Measurements from ENCODE around the gene FMR1.

The FMR1 gene

DNA sequence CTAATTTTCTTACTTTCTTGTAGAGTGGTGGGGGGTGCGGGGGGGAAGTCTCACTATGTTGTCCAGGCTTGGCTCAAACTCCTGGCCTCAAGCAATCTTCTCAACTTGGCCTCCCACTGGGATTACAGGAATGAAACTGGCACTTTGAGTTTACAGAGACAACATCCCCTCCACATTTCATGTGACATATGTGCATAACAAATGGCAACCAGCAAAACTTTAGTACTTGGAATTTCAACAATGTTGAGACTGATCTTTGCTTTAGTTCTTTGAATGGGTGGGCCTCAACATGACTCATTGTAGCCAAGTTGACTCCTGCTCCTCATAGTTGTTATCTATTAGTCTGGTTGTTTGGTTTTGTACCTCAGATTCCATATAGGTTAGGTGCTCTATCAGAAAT lies 11.4 kb upstream of the FMR1 start:
- TF ChIP-seq, protein P1, sequence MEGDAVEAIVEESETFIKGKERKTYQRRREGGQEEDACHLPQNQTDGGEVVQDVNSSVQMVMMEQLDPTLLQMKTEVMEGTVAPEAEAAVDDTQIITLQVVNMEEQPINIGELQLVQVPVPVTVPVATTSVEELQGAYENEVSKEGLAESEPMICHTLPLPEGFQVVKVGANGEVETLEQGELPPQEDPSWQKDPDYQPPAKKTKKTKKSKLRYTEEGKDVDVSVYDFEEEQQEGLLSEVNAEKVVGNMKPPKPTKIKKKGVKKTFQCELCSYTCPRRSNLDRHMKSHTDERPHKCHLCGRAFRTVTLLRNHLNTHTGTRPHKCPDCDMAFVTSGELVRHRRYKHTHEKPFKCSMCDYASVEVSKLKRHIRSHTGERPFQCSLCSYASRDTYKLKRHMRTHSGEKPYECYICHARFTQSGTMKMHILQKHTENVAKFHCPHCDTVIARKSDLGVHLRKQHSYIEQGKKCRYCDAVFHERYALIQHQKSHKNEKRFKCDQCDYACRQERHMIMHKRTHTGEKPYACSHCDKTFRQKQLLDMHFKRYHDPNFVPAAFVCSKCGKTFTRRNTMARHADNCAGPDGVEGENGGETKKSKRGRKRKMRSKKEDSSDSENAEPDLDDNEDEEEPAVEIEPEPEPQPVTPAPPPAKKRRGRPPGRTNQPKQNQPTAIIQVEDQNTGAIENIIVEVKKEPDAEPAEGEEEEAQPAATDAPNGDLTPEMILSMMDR (IDR thresholded peaks at IDR 0.05; ENCODE audit: low read depth, low read length, missing control alignments), result no peak
- no peak for DNase-seq (ENCODE audit: extremely low read depth, low read depth)
- H3K4me3 ChIP-seq (replicated peaks; ENCODE audit: low read depth, low read length), result no peak overlapping the region

- TF ChIP-seq, protein P1 (IDR thresholded peaks at IDR 0.05; ENCODE audit: low read depth, low read length, missing control alignments), result no peak
- no peak for DNase-seq (ENCODE audit: extremely low read depth, low read depth)
- H3K4me3 ChIP-seq (replicated peaks; ENCODE audit: low read depth, low read length), result no peak overlapping the region
Measured at GRCh38 chrX:147901461-147902126, 10.1 kb upstream of the FMR1 start.

DNA sequence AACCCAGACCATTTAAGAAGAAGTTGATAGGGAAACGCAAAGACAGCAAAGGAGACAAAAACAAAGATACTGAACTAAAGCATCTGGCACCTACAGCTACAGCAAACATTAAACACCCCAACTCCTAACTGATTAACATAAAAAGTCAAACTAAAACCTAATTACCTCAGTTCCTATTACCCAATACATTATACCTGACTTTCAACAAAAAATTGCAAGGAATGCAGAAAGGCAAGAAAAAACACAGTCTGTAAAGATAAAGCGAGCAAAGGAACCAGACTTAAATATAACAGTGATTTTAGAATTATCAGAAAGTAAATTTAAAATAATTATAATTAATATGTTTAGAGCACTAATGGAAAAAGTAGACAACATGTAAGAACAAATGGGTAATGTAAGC lies 9.4 kb upstream of the FMR1 start:
- TF ChIP-seq, protein P1 (IDR thresholded peaks at IDR 0.05; ENCODE audit: low read depth, low read length, missing control alignments), result no peak
- DNase-seq (ENCODE audit: extremely low read depth, low read depth), result no peak
- no peak overlapping the region for H3K4me3 ChIP-seq (replicated peaks; ENCODE audit: low read depth, low read length)

DNA sequence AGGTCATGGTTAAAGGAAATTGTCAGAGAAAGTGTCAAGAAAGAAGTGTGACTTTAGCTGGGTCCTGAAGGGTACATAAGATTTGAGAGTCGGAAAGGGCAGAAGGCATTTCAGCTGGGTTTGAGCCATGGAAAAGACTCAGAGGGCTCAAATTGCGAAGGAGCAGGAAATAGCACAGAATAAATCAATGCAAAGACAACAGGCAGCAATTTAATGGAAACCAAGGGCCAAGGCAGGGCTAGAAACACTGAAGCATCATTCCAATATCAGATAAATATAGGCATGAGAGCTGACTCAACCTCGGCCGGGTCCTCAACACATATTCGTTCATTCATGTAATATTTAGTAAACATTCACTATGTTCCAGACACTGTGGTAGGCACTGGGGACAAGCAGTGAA lies 3.6 kb upstream of the FMR1 start:
- H3K4me3 ChIP-seq (replicated peaks; ENCODE audit: low read depth, low read length), result no peak overlapping the region
- no peak for DNase-seq (ENCODE audit: extremely low read depth, low read depth)
- TF ChIP-seq, protein P1 (IDR thresholded peaks at IDR 0.05; ENCODE audit: low read depth, low read length, missing control alignments), result no peak

DNA sequence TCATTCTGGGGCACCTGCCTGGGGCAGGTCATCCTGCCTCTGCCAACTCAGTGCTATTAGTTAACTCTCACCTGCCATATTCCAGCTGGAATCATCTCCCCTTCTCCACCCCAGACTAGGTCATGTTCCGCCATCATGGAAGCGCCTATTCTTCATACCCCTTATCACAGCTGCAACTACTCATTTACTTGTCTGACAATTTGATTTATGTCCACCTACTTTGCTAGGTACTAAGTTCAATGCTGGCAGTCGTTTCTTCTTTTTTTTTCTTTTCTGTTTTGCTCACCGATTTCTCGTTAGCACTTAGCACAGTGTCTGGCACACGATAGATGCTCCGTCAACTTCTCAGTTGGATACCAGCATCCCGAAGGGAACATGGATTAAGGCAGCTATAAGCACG lies 1.1 kb upstream of the FMR1 start:
- TF ChIP-seq, protein P1 (IDR thresholded peaks at IDR 0.05; ENCODE audit: low read depth, low read length, missing control alignments), result no peak
- no peak overlapping the region for H3K4me3 ChIP-seq (replicated peaks; ENCODE audit: low read depth, low read length)

GRCh38 chrX:147912093-147912801 lies 528 bp downstream of the FMR1 start:
- TF ChIP-seq, protein P1 (IDR thresholded peaks at IDR 0.05; ENCODE audit: low read depth, low read length, missing control alignments), result no peak

More for the DNA sequence above, 1.1 kb upstream of the FMR1 start:
- DNase-seq (ENCODE audit: extremely low read depth, low read depth), result no peak

More at GRCh38 chrX:147912093-147912801, 528 bp downstream of the FMR1 start:
- H3K4me3 ChIP-seq (replicated peaks; ENCODE audit: low read depth, low read length), result peak overlapping the region; percentile 66
- no peak for DNase-seq (ENCODE audit: extremely low read depth, low read depth)

Measured in HFF-Myc (cell line).